ENCODE results near the gene DYNLT1.
"Not testable (repeated sequence)": the region's sequence is repeated elsewhere in the genome, so short reads cannot be mapped to it uniquely, and the experiment has no call there.

Gene DYNLT1

GRCh38 chr6:158611541-158612370 is 32.8 kb downstream of the DYNLT1 start:
- H3K27ac ChIP-seq, result no peak overlapping the region
- no peak for DNase-seq (ENCODE audit: low read depth, low spot score)
- no peak overlapping the region for H3K9ac ChIP-seq (ENCODE audit: insufficient read length)
- peaks cover 75% of the 10 kb centered on the region for H3K36me3 ChIP-seq (ENCODE audit: insufficient read depth, low read length)
- no peak overlapping the region for H3K4me3 ChIP-seq
- H3K9me3 ChIP-seq (ENCODE audit: low read depth, low read length), result no peaks in the 10 kb centered on the region
- TF ChIP-seq FOXP2 (optimal IDR thresholded peaks at IDR 0.05; ENCODE audit: control extremely low read depth, extremely low read length, insufficient read depth), result no peak
- no peak for TF ChIP-seq EZH2 (IDR thresholded peaks at IDR 0.05)
- no peak for TF ChIP-seq POLR2AphosphoS5 (IDR thresholded peaks at IDR 0.05; ENCODE audit: borderline replicate concordance, low read depth, low read length)

- no peak overlapping the region for H3K4me3 ChIP-seq
- no peak overlapping the region for H3K9ac ChIP-seq (ENCODE audit: insufficient read length)
- no peak for DNase-seq (ENCODE audit: low read depth, low spot score)
- no peak overlapping the region for H3K27ac ChIP-seq
- H3K36me3 ChIP-seq (ENCODE audit: insufficient read depth, low read length), result peaks cover 82% of the 10 kb centered on the region
- H3K9me3 ChIP-seq (ENCODE audit: low read depth, low read length), result no peaks in the 10 kb centered on the region
- TF ChIP-seq EZH2 (IDR thresholded peaks at IDR 0.05), result no peak
These were observed 33.5 kb downstream of the DYNLT1 start for GRCh38 chr6:158611039-158611438.

- Histone ChIP-seq H3K4me3 (no peak overlapping the region), H3K9ac (ENCODE audit: insufficient read length) (no peak overlapping the region), H3K27ac (no peak overlapping the region), H3K36me3 (ENCODE audit: insufficient read depth, low read length) (peaks cover 85% of the 10 kb centered on the region), H3K9me3 (ENCODE audit: low read depth, low read length) (no peaks in the 10 kb centered on the region)
- DNase-seq (ENCODE audit: low read depth, low spot score), result no peak
- no peak for TF ChIP-seq POLR2AphosphoS5 (IDR thresholded peaks at IDR 0.05; ENCODE audit: borderline replicate concordance, low read depth, low read length)
- no peak for TF ChIP-seq FOXP2 (optimal IDR thresholded peaks at IDR 0.05; ENCODE audit: control extremely low read depth, extremely low read length, insufficient read depth)
- TF ChIP-seq EZH2 (IDR thresholded peaks at IDR 0.05), result no peak
These were observed 34.1 kb downstream of the DYNLT1 start for GRCh38 chr6:158610319-158610968.

- H3K9ac ChIP-seq (ENCODE audit: insufficient read length), result no peak overlapping the region
- TF ChIP-seq FOXP2 (optimal IDR thresholded peaks at IDR 0.05; ENCODE audit: control extremely low read depth, extremely low read length, insufficient read depth) (no peak), EZH2 (IDR thresholded peaks at IDR 0.05) (no peak)
- no peaks in the 10 kb centered on the region for H3K9me3 ChIP-seq (ENCODE audit: low read depth, low read length)
- H3K27ac ChIP-seq, result no peak overlapping the region
- H3K36me3 ChIP-seq (ENCODE audit: insufficient read depth, low read length), result peaks cover 85% of the 10 kb centered on the region
- DNase-seq (ENCODE audit: low read depth, low spot score), result no peak
- no peak overlapping the region for H3K4me3 ChIP-seq
These were observed 34.9 kb downstream of the DYNLT1 start for GRCh38 chr6:158609455-158610155.

GRCh38 chr6:158608221-158608620 is 36.3 kb downstream of the DYNLT1 start:
- Histone ChIP-seq H3K27ac (no peak overlapping the region), H3K9me3 (ENCODE audit: low read depth, low read length) (no peaks in the 10 kb centered on the region), H3K4me3 (no peak overlapping the region), H3K36me3 (ENCODE audit: insufficient read depth, low read length) (peaks cover 84% of the 10 kb centered on the region), H3K9ac (ENCODE audit: insufficient read length) (no peak overlapping the region)
- TF ChIP-seq EZH2 (IDR thresholded peaks at IDR 0.05) (no peak), FOXP2 (optimal IDR thresholded peaks at IDR 0.05; ENCODE audit: control extremely low read depth, extremely low read length, insufficient read depth) (no peak), POLR2AphosphoS5 (IDR thresholded peaks at IDR 0.05; ENCODE audit: borderline replicate concordance, low read depth, low read length) (no peak)
- DNase-seq (ENCODE audit: low read depth, low spot score), result no peak

GRCh38 chr6:158607411-158608170 is 37.0 kb downstream of the DYNLT1 start:
- H3K36me3 ChIP-seq (ENCODE audit: insufficient read depth, low read length), result peaks cover 80% of the 10 kb centered on the region
- H3K9me3 ChIP-seq (ENCODE audit: low read depth, low read length), result no peaks in the 10 kb centered on the region
- H3K9ac ChIP-seq (ENCODE audit: insufficient read length), result no peak overlapping the region
- no peak overlapping the region for H3K4me3 ChIP-seq
- no peak for TF ChIP-seq FOXP2 (optimal IDR thresholded peaks at IDR 0.05; ENCODE audit: control extremely low read depth, extremely low read length, insufficient read depth)
- TF ChIP-seq POLR2AphosphoS5 (IDR thresholded peaks at IDR 0.05; ENCODE audit: borderline replicate concordance, low read depth, low read length), result no peak
- no peak for TF ChIP-seq EZH2 (IDR thresholded peaks at IDR 0.05)
- H3K27ac ChIP-seq, result no peak overlapping the region
- DNase-seq (ENCODE audit: low read depth, low spot score), result no peak

GRCh38 chr6:158606935-158607334 is 37.6 kb downstream of the DYNLT1 start:
- no peak for DNase-seq (ENCODE audit: low read depth, low spot score)
- Histone ChIP-seq H3K9me3 (ENCODE audit: low read depth, low read length) (no peaks in the 10 kb centered on the region), H3K9ac (ENCODE audit: insufficient read length) (no peak overlapping the region), H3K4me3 (no peak overlapping the region), H3K36me3 (ENCODE audit: insufficient read depth, low read length) (peaks cover 76% of the 10 kb centered on the region), H3K27ac (no peak overlapping the region)
- TF ChIP-seq FOXP2 (optimal IDR thresholded peaks at IDR 0.05; ENCODE audit: control extremely low read depth, extremely low read length, insufficient read depth) (no peak), EZH2 (IDR thresholded peaks at IDR 0.05) (no peak), POLR2AphosphoS5 (IDR thresholded peaks at IDR 0.05; ENCODE audit: borderline replicate concordance, low read depth, low read length) (no peak)

- not testable (repeated sequence) for DNase-seq (ENCODE audit: low read depth, low spot score); H3K27ac ChIP-seq; H3K9me3 ChIP-seq (ENCODE audit: low read depth, low read length); H3K9ac ChIP-seq (ENCODE audit: insufficient read length); H3K4me3 ChIP-seq
- H3K36me3 ChIP-seq (ENCODE audit: insufficient read depth, low read length), result peaks cover 71% of the 10 kb centered on the region
These were observed 38.5 kb downstream of the DYNLT1 start for GRCh38 chr6:158606011-158606410.
